ENCODE measurements around the gene CDH8.

Gene CDH8

DNA sequence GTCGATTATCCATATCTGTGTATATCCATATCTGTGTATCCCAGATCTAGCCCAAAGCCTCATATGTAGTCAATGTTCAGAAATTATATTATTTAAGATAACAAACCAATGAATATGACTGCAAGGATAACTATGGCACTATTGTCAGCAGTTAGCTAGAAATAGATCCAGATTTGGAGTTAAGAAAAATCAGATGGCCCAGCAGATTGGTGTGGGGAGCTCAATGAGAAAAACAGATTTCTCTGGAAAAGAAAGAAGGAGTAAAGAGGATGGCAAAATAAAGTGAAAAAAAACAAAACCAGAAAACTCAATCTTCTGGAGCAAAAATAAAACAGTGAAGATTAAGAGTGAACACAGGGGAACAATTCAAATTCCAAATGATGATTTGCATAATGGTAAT is 10.6 kb upstream of the CDH8 start:
- ATAC-seq (ENCODE audit: low read depth) (no peak), DNase-seq (ENCODE audit: low spot score) (no peak)
- Histone ChIP-seq H3K4me1 (ENCODE audit: insufficient read depth, poor library complexity, severe bottlenecking) (no peaks in the 10 kb centered on the region), H3K27ac (ENCODE audit: poor library complexity, severe bottlenecking) (no peak overlapping the region), H3K36me3 (ENCODE audit: low read depth) (no peaks in the 10 kb centered on the region), H3K4me3 (ENCODE audit: severe bottlenecking) (no peak overlapping the region), H3K9me3 (ENCODE audit: severe bottlenecking) (no peaks in the 10 kb centered on the region), H3K27me3 (ENCODE audit: insufficient read depth, poor library complexity, severe bottlenecking) (peaks cover 32% of the 10 kb centered on the region)
- TF ChIP-seq, protein P1, sequence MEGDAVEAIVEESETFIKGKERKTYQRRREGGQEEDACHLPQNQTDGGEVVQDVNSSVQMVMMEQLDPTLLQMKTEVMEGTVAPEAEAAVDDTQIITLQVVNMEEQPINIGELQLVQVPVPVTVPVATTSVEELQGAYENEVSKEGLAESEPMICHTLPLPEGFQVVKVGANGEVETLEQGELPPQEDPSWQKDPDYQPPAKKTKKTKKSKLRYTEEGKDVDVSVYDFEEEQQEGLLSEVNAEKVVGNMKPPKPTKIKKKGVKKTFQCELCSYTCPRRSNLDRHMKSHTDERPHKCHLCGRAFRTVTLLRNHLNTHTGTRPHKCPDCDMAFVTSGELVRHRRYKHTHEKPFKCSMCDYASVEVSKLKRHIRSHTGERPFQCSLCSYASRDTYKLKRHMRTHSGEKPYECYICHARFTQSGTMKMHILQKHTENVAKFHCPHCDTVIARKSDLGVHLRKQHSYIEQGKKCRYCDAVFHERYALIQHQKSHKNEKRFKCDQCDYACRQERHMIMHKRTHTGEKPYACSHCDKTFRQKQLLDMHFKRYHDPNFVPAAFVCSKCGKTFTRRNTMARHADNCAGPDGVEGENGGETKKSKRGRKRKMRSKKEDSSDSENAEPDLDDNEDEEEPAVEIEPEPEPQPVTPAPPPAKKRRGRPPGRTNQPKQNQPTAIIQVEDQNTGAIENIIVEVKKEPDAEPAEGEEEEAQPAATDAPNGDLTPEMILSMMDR (IDR thresholded peaks at IDR 0.05; ENCODE audit: poor library complexity, severe bottlenecking), result no peak

- Histone ChIP-seq H3K4me1 (ENCODE audit: insufficient read depth, poor library complexity, severe bottlenecking) (no peaks in the 10 kb centered on the region), H3K27ac (ENCODE audit: poor library complexity, severe bottlenecking) (no peak overlapping the region), H3K27me3 (ENCODE audit: insufficient read depth, poor library complexity, severe bottlenecking) (peaks cover 48% of the 10 kb centered on the region), H3K9me3 (ENCODE audit: severe bottlenecking) (no peaks in the 10 kb centered on the region), H3K4me3 (ENCODE audit: severe bottlenecking) (no peak overlapping the region), H3K36me3 (ENCODE audit: low read depth) (no peaks in the 10 kb centered on the region)
- ATAC-seq (ENCODE audit: low read depth) (peak; percentile 79), DNase-seq (ENCODE audit: low spot score) (no peak)
- TF ChIP-seq, protein P1 (IDR thresholded peaks at IDR 0.05; ENCODE audit: poor library complexity, severe bottlenecking), result peak; percentile 72
Observed at GRCh38 chr16:62041401-62041800, 5.2 kb upstream of the CDH8 start.

- no peak for DNase-seq (ENCODE audit: low spot score)
- Histone ChIP-seq H3K4me3 (ENCODE audit: severe bottlenecking) (no peak overlapping the region), H3K27me3 (ENCODE audit: insufficient read depth, poor library complexity, severe bottlenecking) (peaks cover 75% of the 10 kb centered on the region), H3K36me3 (ENCODE audit: low read depth) (no peaks in the 10 kb centered on the region), H3K27ac (ENCODE audit: poor library complexity, severe bottlenecking) (no peak overlapping the region), H3K9me3 (ENCODE audit: severe bottlenecking) (peaks cover 2% of the 10 kb centered on the region), H3K4me1 (ENCODE audit: insufficient read depth, poor library complexity, severe bottlenecking) (no peaks in the 10 kb centered on the region)
- peak; percentile 12; the same call in 1 of the 3 replicates for ATAC-seq (ENCODE audit: low read depth)
- TF ChIP-seq, protein P1 (IDR thresholded peaks at IDR 0.05; ENCODE audit: poor library complexity, severe bottlenecking), result no peak
Observed at GRCh38 chr16:62038646-62039045, 2.4 kb upstream of the CDH8 start.

- Histone ChIP-seq H3K27me3 (ENCODE audit: insufficient read depth, poor library complexity, severe bottlenecking) (peaks cover 80% of the 10 kb centered on the region), H3K9me3 (ENCODE audit: severe bottlenecking) (peaks cover 2% of the 10 kb centered on the region), H3K4me1 (ENCODE audit: insufficient read depth, poor library complexity, severe bottlenecking) (no peaks in the 10 kb centered on the region), H3K36me3 (ENCODE audit: low read depth) (no peaks in the 10 kb centered on the region), H3K27ac (ENCODE audit: poor library complexity, severe bottlenecking) (no peak overlapping the region), H3K4me3 (ENCODE audit: severe bottlenecking) (no peak overlapping the region)
- DNase-seq (ENCODE audit: low spot score), result no peak
- peak; percentile 66 for ATAC-seq (ENCODE audit: low read depth)
- TF ChIP-seq, protein P1 (IDR thresholded peaks at IDR 0.05; ENCODE audit: poor library complexity, severe bottlenecking), result no peak
Observed at GRCh38 chr16:62038225-62038624, 2.0 kb upstream of the CDH8 start.

GRCh38 chr16:62036802-62037135 is 531 bp upstream of the CDH8 start:
- H3K36me3 ChIP-seq (ENCODE audit: low read depth), result no peaks in the 10 kb centered on the region
- peaks cover 84% of the 10 kb centered on the region for H3K27me3 ChIP-seq (ENCODE audit: insufficient read depth, poor library complexity, severe bottlenecking)
- no peaks in the 10 kb centered on the region for H3K4me1 ChIP-seq (ENCODE audit: insufficient read depth, poor library complexity, severe bottlenecking)
- no peak overlapping the region for H3K4me3 ChIP-seq (ENCODE audit: severe bottlenecking)
- TF ChIP-seq, protein P1 (IDR thresholded peaks at IDR 0.05; ENCODE audit: poor library complexity, severe bottlenecking), result no peak
- no peak for DNase-seq (ENCODE audit: low spot score)
- peaks cover 2% of the 10 kb centered on the region for H3K9me3 ChIP-seq (ENCODE audit: severe bottlenecking)
- ATAC-seq (ENCODE audit: low read depth), result no peak
- no peak overlapping the region for H3K27ac ChIP-seq (ENCODE audit: poor library complexity, severe bottlenecking)

All from RWPE2 (cell line).